ENCODE measurements around the gene RPL13A.

GRCh38 chr19:49440439-49441209, 46.8 kb upstream of the RPL13A start:
- TF ChIP-seq YY1 (IDR thresholded peaks at IDR 0.05; ENCODE audit: insufficient read depth, insufficient read length), result no peak
- no peak for TF ChIP-seq SUZ12 (IDR thresholded peaks at IDR 0.05; ENCODE audit: extremely low read depth, insufficient read depth, insufficient read length)
- TF ChIP-seq ZNF274 (IDR thresholded peaks at IDR 0.05; ENCODE audit: low read depth, low read length), result no peak

Measured in NT2/D1 (cell line).